Activated CD8-positive, alpha-beta memory T cell treated with anti-CD3 and anti-CD28 coated beads, Interleukin-2, amount 10 ng/mL, durations not matched to agents 7 days and 5 days (primary cell): ENCODE measurements around the gene YBX3. TPM values are rescaled to one million over a fixed set of nuclear protein-coding genes. Genes with fewer than 3 reads are reported as not detected.
A peak's percentile ranks its signal among the peaks of the same experiment; 100 is the strongest.
"Not testable (repeated sequence)": the region's sequence is repeated elsewhere in the genome, so short reads cannot be mapped to it uniquely, and the experiment has no call there.

ENCODE experiments used
- ATAC-seq: fragments of 150-1000 bp; cut with Tn5 transposase; one replicate; pipeline ENCODE4 v1.10.0; 2021; ENCODE audit warnings: moderate library complexity
- CTCF ChIA-PET: fragments of 350-600 bp; sonication (Branson Sonifier 250); formaldehyde crosslinking; loops from one replicate; lab custom pipeline; 2021; ENCODE audit warnings: antibody characterized with exemption; lab: Charles Lee
- DNase-seq: peaks from one replicate; pipeline ENCODE4 v3.0.0-alpha.2; 2020
- H3K27ac Mint-ChIP-seq: one replicate; pipeline ENCODE4 v1.8.0; 2021; ENCODE audit warnings: mild to moderate bottlenecking, mixed read lengths
- H3K27me3 Mint-ChIP-seq: one replicate; pipeline ENCODE4 v1.8.0; 2021; ENCODE audit warnings: mixed read lengths
- H3K36me3 Mint-ChIP-seq: one replicate; pipeline ENCODE4 v1.8.0; 2021; ENCODE audit warnings: mild to moderate bottlenecking, mixed read lengths
- H3K4me1 Mint-ChIP-seq: one replicate; pipeline ENCODE4 v1.8.0; 2021; ENCODE audit warnings: mixed read lengths
- H3K4me3 Mint-ChIP-seq: one replicate; pipeline ENCODE4 v1.8.0; 2021; ENCODE audit warnings: mild to moderate bottlenecking, moderate library complexity, mixed read lengths
- H3K9me3 Mint-ChIP-seq: one replicate; pipeline ENCODE4 v1.8.0; 2022; ENCODE audit warnings: low read depth, mixed read lengths
- total RNA-seq, 2 experiments: library from RNA; stranded (reverse); gene quantifications; one replicate each; pipeline ENCODE4 v1.2.3, GENCODE V29; 2021

The YBX3 gene
- 100 to 1,000 TPM; 122 to 139 TPM for total RNA-seq

DNA sequence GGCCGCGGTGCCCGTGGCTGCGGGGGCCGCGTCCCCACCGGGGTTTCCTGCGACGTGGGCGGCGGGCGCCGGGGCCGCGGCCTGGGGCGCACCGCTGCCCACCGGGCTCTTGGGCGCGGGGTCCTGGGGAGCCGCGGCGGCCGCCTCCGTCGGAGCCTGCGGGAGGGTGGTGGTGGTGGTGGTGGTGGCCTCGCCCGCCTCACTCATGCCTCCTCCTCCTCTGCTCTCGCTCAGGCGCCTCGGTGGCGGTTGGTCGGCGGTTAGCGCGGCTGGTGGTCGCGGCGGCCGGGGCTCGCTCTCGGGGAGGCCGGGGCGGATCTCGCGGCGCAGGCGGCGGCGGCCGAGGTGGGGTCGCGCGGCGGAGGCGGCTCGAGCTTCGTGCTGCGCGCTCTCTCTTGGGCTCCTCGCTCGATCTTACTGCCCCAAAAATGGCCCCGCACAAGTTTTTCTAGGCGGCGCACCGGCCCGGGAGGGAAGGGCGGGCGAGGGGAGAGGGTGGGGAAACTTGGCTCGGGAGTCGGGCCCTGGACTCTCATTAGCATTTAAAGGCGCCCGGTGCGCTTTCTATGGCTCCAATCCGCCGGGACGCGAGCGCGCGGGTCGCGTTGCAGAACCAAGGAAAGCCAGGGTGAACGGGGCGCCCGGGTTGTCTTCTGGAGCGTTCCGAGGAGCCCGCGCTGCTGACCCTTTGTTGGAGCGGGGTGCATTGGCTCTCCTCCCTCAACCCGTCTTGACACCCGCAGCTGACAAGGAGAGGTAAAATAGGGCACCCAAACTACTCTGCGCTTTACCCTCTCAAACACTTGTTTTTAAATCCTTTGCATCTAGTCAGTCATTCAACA is at the start of gene YBX3:
YBX3 (minus strand) TSS at position 419 of the 842 bp plus-strand sequence; CDS start at position 207, 212 bp downstream.
- CTCF ChIA-PET: interaction anchor here (1.5 to 1.8 kb wide), 3 partner anchors 11 to 26 kb away, joined by 3 to 6 read pairs (median 3); no protein-coding TSS in a partner anchor

DNA sequence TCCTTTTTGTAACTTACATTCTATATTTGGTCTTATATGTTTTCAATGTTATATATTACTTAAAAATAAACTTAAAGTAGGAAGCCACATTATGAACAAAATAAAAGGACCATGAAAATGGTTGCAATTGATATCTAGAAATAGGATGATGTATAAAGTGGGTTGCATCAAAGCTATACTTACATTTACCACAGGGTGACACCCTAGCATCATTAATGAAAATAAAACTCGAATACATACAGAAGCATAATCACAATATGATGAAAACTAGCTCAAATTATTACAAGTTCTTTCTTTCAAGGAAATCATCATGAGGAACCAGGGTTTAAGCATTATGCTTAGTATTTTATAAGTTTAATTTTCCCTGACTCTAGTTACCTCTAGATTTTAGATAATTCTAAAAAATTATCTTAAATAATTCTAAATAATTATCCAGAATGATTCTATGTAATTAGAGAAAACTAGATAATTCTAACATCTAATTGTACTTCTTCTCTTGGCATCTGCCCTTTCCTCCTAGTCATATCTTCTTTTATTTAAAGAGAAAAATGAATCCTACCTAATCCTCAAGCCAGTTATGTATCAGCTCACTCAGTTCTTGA is 48.1 kb upstream of the YBX3 start:
- H3K4me3 Mint-ChIP-seq: no peak overlapping the region
- H3K36me3 Mint-ChIP-seq: no peaks in the 10 kb centered on the region
- H3K27me3 Mint-ChIP-seq: peaks cover 71% of the 10 kb centered on the region
- DNase-seq: no peak
- CTCF ChIA-PET: interaction anchor here (0.6 to 2.5 kb wide), 8 partner anchors 9 to 718 kb away, joined by 3 to 20 read pairs (median 6); partner anchors contain the start of gene SMIM10L1
- no peak for ATAC-seq
- H3K27ac Mint-ChIP-seq: no peak overlapping the region
- no peaks in the 10 kb centered on the region for H3K4me1 Mint-ChIP-seq
- no peaks in the 10 kb centered on the region for H3K9me3 Mint-ChIP-seq

More for the DNA sequence above, at the start of gene YBX3:
- Mint-ChIP-seq H3K9me3 (no peaks in the 10 kb centered on the region), H3K27ac (peak within 1 kb of the TSS; percentile 89), H3K4me3 (peak within 1 kb of the TSS; percentile 94), H3K27me3 (peaks cover 39% of the 10 kb centered on the region), H3K36me3 (peaks cover under 1% of the 10 kb centered on the region), H3K4me1 (peaks cover 39% of the 10 kb centered on the region)
- ATAC-seq (peak; percentile 46), DNase-seq (peak; percentile 74)

DNA sequence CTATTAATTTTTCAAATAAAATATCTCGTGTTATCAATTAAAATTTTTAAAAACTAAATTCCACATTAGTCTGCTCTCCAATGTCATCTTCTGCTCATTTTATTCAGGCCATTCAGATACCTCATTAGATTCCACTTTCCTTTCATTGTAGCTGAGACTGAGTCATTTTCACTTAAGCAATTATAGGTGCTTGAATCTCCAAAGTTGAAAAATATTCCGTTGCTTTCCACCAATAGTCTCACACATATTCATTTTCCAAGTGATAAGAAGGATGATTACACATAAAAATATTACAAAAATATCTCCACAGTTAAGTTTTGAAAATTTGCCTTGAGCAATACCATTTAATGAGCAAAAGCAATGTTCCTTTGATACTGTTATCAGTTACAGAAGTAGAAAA is 36.5 kb upstream of the YBX3 start:
- CTCF ChIA-PET: interaction anchor here (2.1 kb wide), 1 partner anchor 10 kb away, joined by 12 read pairs; no protein-coding TSS in a partner anchor
- no peak overlapping the region for H3K4me3 Mint-ChIP-seq
- H3K36me3 Mint-ChIP-seq: peaks cover 10% of the 10 kb centered on the region
- DNase-seq (no peak), ATAC-seq (no peak)
- H3K27me3 Mint-ChIP-seq: peaks cover 71% of the 10 kb centered on the region
- H3K9me3 Mint-ChIP-seq: peaks cover 12% of the 10 kb centered on the region
- H3K4me1 Mint-ChIP-seq: no peaks in the 10 kb centered on the region
- H3K27ac Mint-ChIP-seq: no peak overlapping the region

DNA sequence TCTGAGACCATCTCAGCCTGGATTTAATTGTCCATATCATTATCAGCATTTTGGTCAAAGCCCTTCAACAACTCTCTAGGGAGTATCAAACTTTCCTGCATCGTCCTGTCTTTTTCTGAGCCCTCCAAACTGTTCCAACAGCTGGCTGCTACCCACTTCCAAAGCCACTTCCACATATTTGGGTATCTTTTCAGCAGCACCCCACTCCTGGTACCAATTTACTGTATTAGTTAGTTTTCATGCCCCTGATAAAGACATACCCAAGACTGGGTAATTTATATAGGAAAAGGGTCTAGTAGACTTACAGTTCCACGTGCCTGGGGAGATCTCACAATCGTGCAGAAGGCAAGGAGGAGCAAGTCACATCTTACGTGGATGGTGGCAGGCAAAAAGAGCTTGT is 33.1 kb upstream of the YBX3 start:
- ATAC-seq: no peak
- CTCF ChIA-PET: interaction anchor here (1.2 kb wide), 1 partner anchor 677 kb away, joined by 4 read pairs; no protein-coding TSS in a partner anchor
- Mint-ChIP-seq H3K27me3 (peaks cover 66% of the 10 kb centered on the region), H3K4me1 (no peaks in the 10 kb centered on the region), H3K27ac (no peak overlapping the region), H3K9me3 (peaks cover 12% of the 10 kb centered on the region), H3K36me3 (peaks cover 10% of the 10 kb centered on the region), H3K4me3 (no peak overlapping the region)
- no peak for DNase-seq

DNA sequence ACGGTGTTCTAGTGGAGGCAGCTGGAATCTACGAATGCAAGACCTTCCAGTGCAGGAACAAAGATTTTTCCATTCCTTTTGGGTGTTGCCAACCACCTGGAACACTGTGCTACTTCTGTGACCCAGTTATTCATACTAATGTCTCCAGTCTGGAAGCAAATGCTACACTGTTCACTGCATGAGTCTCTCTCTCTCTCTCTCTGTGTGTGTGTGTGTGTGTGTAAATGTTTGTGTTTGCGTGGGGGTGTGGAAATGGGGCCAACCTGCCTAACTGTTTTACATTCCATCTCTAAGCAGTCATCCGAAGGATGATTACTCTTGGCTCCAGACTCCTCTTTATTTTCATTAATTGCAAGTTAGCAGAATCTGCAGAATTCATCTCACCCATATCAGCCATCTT is 29.9 kb upstream of the YBX3 start:
- DNase-seq (no peak), ATAC-seq (no peak)
- peaks cover 10% of the 10 kb centered on the region for H3K36me3 Mint-ChIP-seq
- peaks cover 15% of the 10 kb centered on the region for H3K4me1 Mint-ChIP-seq
- no peak overlapping the region for H3K4me3 Mint-ChIP-seq
- peaks cover 12% of the 10 kb centered on the region for H3K9me3 Mint-ChIP-seq
- CTCF ChIA-PET: no interaction called here
- no peak overlapping the region for H3K27ac Mint-ChIP-seq
- H3K27me3 Mint-ChIP-seq: peaks cover 35% of the 10 kb centered on the region

DNA sequence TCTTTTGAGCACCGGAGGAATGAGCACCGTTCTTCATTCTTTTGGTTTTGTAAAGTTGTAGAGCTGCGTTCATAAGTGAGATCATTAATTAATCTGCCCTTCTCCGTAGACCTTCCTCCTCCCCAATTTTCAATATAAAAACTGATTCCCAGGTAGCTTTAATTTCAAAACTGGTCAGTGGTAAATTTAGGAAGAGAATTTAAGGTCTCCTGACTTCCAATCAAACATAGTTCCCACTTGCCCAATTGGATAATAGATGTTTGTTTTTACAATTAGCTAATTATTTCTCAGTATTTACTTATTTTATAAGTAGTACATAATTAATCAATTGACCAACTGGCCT is 27.2 kb upstream of the YBX3 start:
- DNase-seq: no peak
- H3K36me3 Mint-ChIP-seq: peaks cover 3% of the 10 kb centered on the region
- H3K27me3 Mint-ChIP-seq: peaks cover 37% of the 10 kb centered on the region
- H3K27ac Mint-ChIP-seq: no peak overlapping the region
- H3K9me3 Mint-ChIP-seq: no peaks in the 10 kb centered on the region
- CTCF ChIA-PET: interaction anchor here (0.6 to 2.1 kb wide), 33 partner anchors 9 to 1612 kb away, joined by 3 to 12 read pairs (median 4); partner anchors contain the start of genes MAGOHB and SMIM10L1
- peaks cover 29% of the 10 kb centered on the region for H3K4me1 Mint-ChIP-seq
- peak overlapping the region; percentile 75 for H3K4me3 Mint-ChIP-seq
- ATAC-seq: no peak

DNA sequence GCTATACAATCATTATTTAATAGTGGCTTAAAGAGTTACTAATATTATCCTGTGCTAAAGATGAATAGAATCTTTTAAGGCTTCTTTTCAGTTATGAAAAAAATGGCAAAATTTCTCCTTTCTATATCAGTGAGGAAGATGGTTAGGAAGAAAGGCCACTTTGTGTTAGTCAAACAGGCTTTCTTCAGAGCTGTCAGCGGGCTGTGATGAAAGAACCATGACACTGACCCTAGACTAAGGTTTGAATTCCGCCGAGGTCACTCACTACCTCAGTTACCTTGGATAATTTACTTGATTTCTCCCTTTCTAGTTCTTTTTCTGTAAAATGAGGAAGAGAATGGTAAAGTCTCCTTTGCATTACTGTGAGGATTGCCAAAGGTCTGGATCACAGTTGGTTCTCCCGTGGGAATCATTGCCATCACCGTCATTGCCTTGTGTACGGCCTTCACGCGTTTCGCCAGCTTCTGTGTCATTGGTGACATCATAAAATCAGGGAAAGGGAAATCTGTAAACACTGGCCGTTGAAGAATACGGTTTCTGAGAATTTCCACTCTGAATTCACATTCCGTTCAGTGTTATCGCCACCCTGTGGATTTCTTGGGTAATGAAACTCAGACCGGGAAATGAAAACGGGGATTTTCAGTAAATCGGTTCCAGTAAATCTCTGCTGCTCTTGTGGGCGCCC is 26.7 kb upstream of the YBX3 start:
- H3K9me3 Mint-ChIP-seq: no peaks in the 10 kb centered on the region
- CTCF ChIA-PET: interaction anchor here (0.6 to 2.1 kb wide), 38 partner anchors 10 to 1613 kb away, joined by 3 to 12 read pairs (median 4); partner anchors contain the start of genes MAGOHB, SMIM10L1 and YBX3
- H3K36me3 Mint-ChIP-seq: peaks cover 3% of the 10 kb centered on the region
- peak; percentile 83 for DNase-seq
- peak overlapping the region; percentile 75 for H3K4me3 Mint-ChIP-seq
- peaks cover 29% of the 10 kb centered on the region for H3K4me1 Mint-ChIP-seq
- H3K27ac Mint-ChIP-seq: peak overlapping the region; percentile 79
- peaks cover 42% of the 10 kb centered on the region for H3K27me3 Mint-ChIP-seq
- peak; percentile 91 for ATAC-seq

DNA sequence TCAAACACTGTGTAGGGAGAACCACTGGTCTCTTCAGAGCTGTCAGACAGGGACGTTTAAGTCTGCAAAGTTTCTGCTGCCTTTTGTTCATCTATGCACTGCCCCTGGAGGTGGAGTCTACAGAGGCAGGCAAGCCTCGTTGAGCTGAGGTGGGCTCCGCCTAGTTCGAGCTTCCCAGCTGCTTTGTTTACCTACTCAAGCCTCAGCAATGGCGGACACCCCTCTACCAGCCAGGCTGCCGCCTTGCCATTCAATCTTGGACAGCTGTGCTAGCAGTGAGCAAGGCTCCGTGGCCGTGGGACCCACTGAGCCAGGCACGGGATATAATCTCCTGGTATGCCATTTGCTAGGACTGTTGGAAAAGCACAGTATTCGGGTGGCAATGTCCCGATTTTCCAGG is 24.6 kb upstream of the YBX3 start:
- Mint-ChIP-seq H3K36me3 (peaks cover 6% of the 10 kb centered on the region), H3K4me3 (no peak overlapping the region), H3K27ac (no peak overlapping the region), H3K27me3 (peaks cover 45% of the 10 kb centered on the region), H3K9me3 (no peaks in the 10 kb centered on the region), H3K4me1 (peaks cover 29% of the 10 kb centered on the region)
- CTCF ChIA-PET: interaction anchor here (1.7 kb wide), 1 partner anchor 512 kb away, joined by 4 read pairs; no protein-coding TSS in a partner anchor
- no peak for ATAC-seq
- DNase-seq: no peak

DNA sequence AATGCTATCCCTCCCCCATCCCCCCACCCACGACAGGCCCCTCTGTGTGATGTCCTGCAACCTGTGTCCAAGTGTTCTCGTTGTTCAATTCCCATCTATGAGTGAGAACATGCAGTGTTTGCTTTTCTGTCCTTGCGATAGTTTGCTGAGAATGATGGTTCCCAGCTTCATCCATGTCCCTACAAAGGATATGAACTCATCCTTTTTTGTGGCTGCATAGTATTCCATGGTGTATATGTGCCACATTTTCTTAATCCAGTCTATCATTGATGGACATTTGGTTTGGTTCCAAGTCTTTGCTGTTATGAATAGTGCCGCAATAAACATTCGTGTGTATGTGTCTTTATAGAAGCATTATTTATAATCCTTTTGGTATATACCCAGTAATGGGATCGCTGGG is 20.3 kb upstream of the YBX3 start:
- H3K4me1 Mint-ChIP-seq: peaks cover 17% of the 10 kb centered on the region
- H3K27ac Mint-ChIP-seq, H3K4me3 Mint-ChIP-seq, H3K36me3 Mint-ChIP-seq, ATAC-seq, CTCF ChIA-PET, DNase-seq, H3K9me3 Mint-ChIP-seq: not testable (repeated sequence)
- H3K27me3 Mint-ChIP-seq: peaks cover 40% of the 10 kb centered on the region

DNA sequence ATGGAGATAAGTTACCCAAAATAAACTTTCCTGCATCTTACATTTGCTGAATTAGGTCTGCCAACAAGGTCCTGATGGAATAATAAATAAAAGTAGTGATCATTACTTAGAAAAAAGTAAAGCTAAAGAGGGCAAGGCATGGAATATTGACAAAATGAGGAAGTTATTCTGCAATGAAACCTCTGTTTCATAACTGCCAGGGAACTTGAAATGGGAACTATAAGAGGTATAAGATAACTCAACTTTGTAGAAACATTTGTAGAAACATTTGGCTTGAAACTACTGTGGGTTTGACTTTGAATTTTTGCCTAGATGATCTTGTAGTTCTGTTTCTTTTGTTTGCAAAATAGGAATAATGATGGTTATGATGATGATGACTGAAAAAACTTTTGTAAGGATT is 18.7 kb upstream of the YBX3 start:
- no peak overlapping the region for H3K27ac Mint-ChIP-seq
- no peaks in the 10 kb centered on the region for H3K9me3 Mint-ChIP-seq
- ATAC-seq (no peak), DNase-seq (no peak)
- H3K4me1 Mint-ChIP-seq: peaks cover 12% of the 10 kb centered on the region
- peaks cover 34% of the 10 kb centered on the region for H3K27me3 Mint-ChIP-seq
- CTCF ChIA-PET: no interaction called here
- no peak overlapping the region for H3K4me3 Mint-ChIP-seq
- H3K36me3 Mint-ChIP-seq: peaks cover 6% of the 10 kb centered on the region

DNA sequence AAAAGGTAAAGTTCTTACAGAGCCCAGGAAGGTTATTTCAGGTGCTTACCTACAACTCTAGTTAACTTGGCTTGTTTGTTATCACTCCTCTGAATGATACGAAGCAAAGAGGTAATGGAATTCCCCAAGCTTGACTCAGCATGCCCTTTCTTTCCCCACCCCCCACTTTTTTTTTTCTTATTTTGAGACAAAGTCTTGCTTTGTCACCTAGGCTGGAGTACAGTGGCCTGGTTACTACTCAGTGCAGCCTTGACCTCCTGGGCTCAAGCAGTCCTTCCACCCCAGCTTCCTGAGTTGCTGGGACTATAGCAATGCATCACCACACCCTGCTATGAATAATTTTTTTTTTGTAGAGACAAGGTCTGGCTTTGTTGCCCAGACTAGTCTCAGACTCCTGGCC is 17.1 kb upstream of the YBX3 start:
- no peak for DNase-seq
- no peak overlapping the region for H3K4me3 Mint-ChIP-seq
- H3K9me3 Mint-ChIP-seq: no peaks in the 10 kb centered on the region
- H3K36me3 Mint-ChIP-seq: peaks cover 3% of the 10 kb centered on the region
- H3K4me1 Mint-ChIP-seq: peaks cover 4% of the 10 kb centered on the region
- peaks cover 18% of the 10 kb centered on the region for H3K27me3 Mint-ChIP-seq
- H3K27ac Mint-ChIP-seq: no peak overlapping the region
- no peak for ATAC-seq
- CTCF ChIA-PET: no interaction called here

DNA sequence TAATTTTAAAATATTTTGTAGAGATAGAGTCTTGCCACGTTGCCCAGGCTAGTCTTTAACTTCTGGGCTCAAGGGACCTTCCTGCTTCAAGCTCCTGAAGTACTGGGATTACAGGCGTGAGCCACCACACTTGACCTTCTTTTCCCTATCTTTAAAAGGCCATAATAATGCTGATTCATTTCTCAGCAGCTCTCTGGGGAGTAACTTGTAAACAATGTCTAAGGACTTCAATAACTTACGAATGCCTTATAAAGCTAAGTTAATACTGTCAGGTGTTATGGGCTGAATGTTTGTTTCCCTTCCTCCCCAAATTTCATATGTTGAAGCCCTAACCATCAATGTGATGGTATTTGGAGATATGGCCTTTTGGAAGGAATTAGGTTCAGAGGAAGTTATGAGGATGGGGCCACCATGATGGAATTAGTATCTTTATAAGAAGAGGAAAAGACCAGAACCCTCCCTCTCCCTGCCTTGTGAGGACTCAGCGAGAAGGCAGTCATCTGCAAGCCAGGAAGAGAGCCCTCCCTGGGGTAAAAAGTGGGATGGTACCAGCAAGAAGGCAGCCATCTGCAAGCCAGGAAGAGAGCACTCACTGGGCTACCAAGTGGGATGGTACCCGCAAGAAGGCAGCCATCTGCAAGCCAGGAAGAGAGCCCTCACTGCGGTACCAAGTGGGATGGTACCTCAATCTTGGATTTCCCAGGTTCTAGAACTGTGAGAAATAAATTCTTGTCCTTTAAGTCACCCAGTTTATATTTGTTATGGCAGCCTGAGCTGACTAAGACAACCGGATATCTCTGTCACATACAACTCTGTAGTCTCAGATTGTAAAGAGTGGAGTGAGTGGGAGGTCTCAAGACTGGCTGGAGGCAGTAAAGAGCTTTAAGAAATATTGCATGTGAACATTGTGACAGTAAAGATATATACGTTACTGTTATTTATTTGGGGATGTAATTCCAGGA is 16.3 kb upstream of the YBX3 start:
- H3K4me3 Mint-ChIP-seq: no peak overlapping the region
- H3K27me3 Mint-ChIP-seq: peaks cover 11% of the 10 kb centered on the region
- DNase-seq (no peak), ATAC-seq (no peak)
- peaks cover 2% of the 10 kb centered on the region for H3K36me3 Mint-ChIP-seq
- peaks cover 4% of the 10 kb centered on the region for H3K4me1 Mint-ChIP-seq
- no peak overlapping the region for H3K27ac Mint-ChIP-seq
- no peaks in the 10 kb centered on the region for H3K9me3 Mint-ChIP-seq
- CTCF ChIA-PET: no interaction called here
